Astrocyte of the spinal cord (primary cell): ENCODE results near the gene PLOD3.
A peak's percentile ranks its signal among the peaks of the same experiment; 100 is the strongest.

Experiments
- DNase-seq: peaks from one replicate; pipeline ENCODE4 v3.0.0; 2011; ENCODE audit warnings: low read depth, low spot score
- H3K4me3 ChIP-seq: 2 replicates; pipeline ENCODE4 v1.5.1; 2011; ENCODE audit warnings: low read depth, mild to moderate bottlenecking, low read length, moderate library complexity
- CTCF ChIP-seq: IDR thresholded peaks from 2 replicates; pipeline ENCODE4 v1.5.1; 2012; ENCODE audit warnings: low read depth, mild to moderate bottlenecking, low read length, inconsistent platforms
- in situ Hi-C: cut with HindIII; loops from 2 replicates; pipeline ENCODE4 v1.10.0; 2017; ENCODE audit warnings: low sequenced_read_pairs

The PLOD3 gene

GRCh38 chr7:101238226-101239182 is 21.1 kb upstream of the PLOD3 start:
- DNase-seq: no peak
- in situ Hi-C loops: no loop called here
- H3K4me3 ChIP-seq: no peak overlapping the region
- no peak for TF ChIP-seq CTCF

- peak; percentile 15 for DNase-seq
- TF ChIP-seq CTCF: no peak
- in situ Hi-C loops: no loop called here
- no peak within 1 kb of the TSS for H3K4me3 ChIP-seq
These were observed 20.1 kb upstream of the PLOD3 start, which contains the start of gene CLDN15 for GRCh38 chr7:101237206-101238067. CLDN15 (minus strand) TSS chr7:101237802; CDS start chr7:101237581, 221 bp downstream.

- TF ChIP-seq CTCF: no peak
- in situ Hi-C loops: no loop called here
- no peak overlapping the region for H3K4me3 ChIP-seq
- DNase-seq: no peak
These were observed 19.0 kb upstream of the PLOD3 start for GRCh38 chr7:101236292-101236835.

- no peak for DNase-seq
- H3K4me3 ChIP-seq: no peak overlapping the region
- in situ Hi-C loops: no loop called here
- TF ChIP-seq CTCF: no peak
These were observed 18.1 kb upstream of the PLOD3 start for GRCh38 chr7:101235522-101235921.

- DNase-seq: no peak
- in situ Hi-C loops: no loop called here
- no peak overlapping the region for H3K4me3 ChIP-seq
- TF ChIP-seq CTCF: peak; percentile 32
These were observed 17.7 kb upstream of the PLOD3 start for GRCh38 chr7:101235050-101235449.

- in situ Hi-C loops: no loop called here
- H3K4me3 ChIP-seq: no peak overlapping the region
- no peak for DNase-seq
- no peak for TF ChIP-seq CTCF
These were observed 17.3 kb upstream of the PLOD3 start for GRCh38 chr7:101234636-101235035.
